Common myeloid progenitor, CD34-positive (primary cell): ENCODE measurements around the gene NOL8.

Source experiments
- CTCF ChIA-PET: fragments of 350-600 bp; sonication (Branson Sonifier 250); formaldehyde crosslinking; loops from one replicate; lab custom pipeline; 2021; ENCODE audit warnings: antibody characterized with exemption; lab: Charles Lee
- POLR2A ChIA-PET: fragments of 350-600 bp; sonication (Branson Sonifier 250); formaldehyde crosslinking; loops from one replicate; lab custom pipeline; 2021; ENCODE audit warnings: antibody characterized with exemption; lab: Charles Lee
- DNase-seq, 3 donors: peaks; one replicate each; pipeline versions ENCODE4 v3.0.0 to v3.0.0-alpha.2; 2013
- H3K27ac ChIP-seq, 2 experiments: 1 replicate in 1 of 2; 2 replicates in 1 of 2; pipeline ENCODE4 v1.7.0; 2013; ENCODE audit warnings: inconsistent platforms in 2 of 2, low read length in 2 of 2, mild to moderate bottlenecking in 2 of 2, low read depth in 1 of 2, moderate library complexity in 1 of 2; ENCODE audit not compliant: severe bottlenecking in 2 of 2, insufficient read depth in 1 of 2, poor library complexity in 1 of 2
- H3K27me3 ChIP-seq, 5 experiments: replicated peaks in 2 of 5; 1 replicate in 3 of 5; 2 replicates in 2 of 5; pipeline versions ENCODE4 v1.6.1 to v1.7.0; 2013; ENCODE audit warnings: low read length in 4 of 5, mild to moderate bottlenecking in 2 of 5, moderate library complexity in 2 of 5, inconsistent platforms in 1 of 5; ENCODE audit not compliant: insufficient read depth in 5 of 5, control insufficient read depth in 4 of 5
- H3K36me3 ChIP-seq, 4 experiments: 1 replicate in 2 of 4; 2 replicates in 2 of 4; pipeline versions ENCODE4 v1.6.1 to v1.7.0; 2013; ENCODE audit warnings: low read length in 3 of 4, control low read depth in 1 of 4, mild to moderate bottlenecking in 1 of 4; ENCODE audit not compliant: control insufficient read depth in 4 of 4, insufficient read depth in 4 of 4
- H3K4me1 ChIP-seq, 4 experiments: 1 replicate in 3 of 4; 2 replicates in 1 of 4; pipeline versions ENCODE4 v1.6.1 to v1.7.1; 2013; ENCODE audit warnings: low read length in 3 of 4, mild to moderate bottlenecking in 3 of 4, control low read depth in 1 of 4, inconsistent platforms in 1 of 4, moderate library complexity in 1 of 4; ENCODE audit not compliant: control insufficient read depth in 4 of 4, insufficient read depth in 4 of 4; ENCODE audit errors: control extremely low read depth in 1 of 4
- H3K4me3 ChIP-seq, 7 experiments: 1 replicate in 4 of 7; 2 replicates in 3 of 7; pipeline versions ENCODE4 v1.5.1 to v1.7.0; 2013; ENCODE audit warnings: mild to moderate bottlenecking in 7 of 7, low read length in 6 of 7, moderate library complexity in 6 of 7, inconsistent platforms in 2 of 7, low read depth in 2 of 7, control low read depth in 1 of 7; ENCODE audit not compliant: insufficient read depth in 4 of 7, control insufficient read depth in 1 of 7; ENCODE audit errors: extremely low read depth in 1 of 7
- H3K9me3 ChIP-seq, 5 experiments: 1 replicate in 4 of 5; 2 replicates in 1 of 5; pipeline versions ENCODE4 v1.6.1 to v1.7.1; 2013; ENCODE audit warnings: low read length in 4 of 5, mild to moderate bottlenecking in 2 of 5, inconsistent platforms in 1 of 5, low read depth in 1 of 5, moderate library complexity in 1 of 5; ENCODE audit not compliant: control insufficient read depth in 4 of 5, insufficient read depth in 2 of 5; ENCODE audit errors: control extremely low read depth in 1 of 5
- WGBS: methylation state at CpG from one replicate; pipeline ENCODE4 v1.1.5; 2013; ENCODE audit not compliant: insufficient coverage; 5-methylcytosine and 5-hydroxymethylcytosine counted together

Gene NOL8

GRCh38 chr9:92332577-92333281, 7.6 kb upstream of the NOL8 start:
- H3K27ac ChIP-seq = no peak overlapping the region
- peaks cover 2 to 29% (median 9%) of the 10 kb centered on the region in 4 experiments for H3K36me3 ChIP-seq
- H3K27me3 ChIP-seq = no peaks in the 10 kb centered on the region
- ChIA-PET CTCF (interaction anchor here (2.4 to 2.6 kb wide), 2 partner anchors 12 to 106 kb away, joined by 7 to 12 read pairs; no protein-coding TSS in a partner anchor), POLR2A (no interaction called here)
- peaks cover 0 to 3% (median 1%) of the 10 kb centered on the region in 4 experiments for H3K4me1 ChIP-seq
- WGBS = 100% methylated on average over 2 of the region's 3 CpGs
- DNase-seq = no peak
- H3K4me3 ChIP-seq = no peak overlapping the region
- H3K9me3 ChIP-seq = no peaks in the 10 kb centered on the region

- Histone ChIP-seq H3K4me1 (peaks cover 14 to 32% (median 24%) of the 10 kb centered on the region in 4 experiments), H3K4me3 (no peak overlapping the region), H3K27me3 (no peaks in the 10 kb centered on the region), H3K36me3 (peaks cover 0 to 7% (median 2%) of the 10 kb centered on the region in 4 experiments), H3K27ac (no peak overlapping the region), H3K9me3 (no peaks in the 10 kb centered on the region)
- CTCF ChIA-PET = interaction anchor here (1.1 to 1.9 kb wide), 7 partner anchors 12 to 306 kb away, joined by 3 to 10 read pairs (median 4); no protein-coding TSS in a partner anchor
- POLR2A ChIA-PET = no interaction called here
- DNase-seq = peak; percentile 52 to 71 (median 68)
- WGBS = no CpG with 5 or more reads among the region's 2 CpGs
These were observed 3.1 kb upstream of the NOL8 start for GRCh38 chr9:92328225-92328624.

GRCh38 chr9:92327283-92327850, 2.2 kb upstream of the NOL8 start:
- Histone ChIP-seq H3K36me3 (peaks cover 0 to 10% (median 7%) of the 10 kb centered on the region in 4 experiments), H3K4me1 (peaks cover 14 to 32% (median 24%) of the 10 kb centered on the region in 4 experiments), H3K9me3 (no peaks in the 10 kb centered on the region), H3K27ac (no peak overlapping the region), H3K4me3 (peak overlapping the region in 1 of 7 experiments; percentile 98), H3K27me3 (no peaks in the 10 kb centered on the region)
- 100% methylated on average over 1 of the region's 2 CpGs for WGBS
- ChIA-PET POLR2A (no interaction called here), CTCF (interaction anchor here (1.1 to 1.9 kb wide), 5 partner anchors 13 to 307 kb away, joined by 3 to 10 read pairs (median 4); no protein-coding TSS in a partner anchor)
- DNase-seq = no peak

- POLR2A ChIA-PET = interaction anchor here (1.1 to 1.8 kb wide), 2 partner anchors 30 to 344 kb away, joined by 4 to 6 read pairs; partner anchors contain the start of gene IPPK
- Histone ChIP-seq H3K27me3 (no peaks in the 10 kb centered on the region), H3K9me3 (no peaks in the 10 kb centered on the region), H3K27ac (peak overlapping the region; percentile 99), H3K36me3 (peaks cover 2 to 16% (median 10%) of the 10 kb centered on the region in 4 experiments), H3K4me3 (peak overlapping the region; percentile 98 to 100 (median 99)), H3K4me1 (peaks cover 14 to 32% (median 24%) of the 10 kb centered on the region in 4 experiments)
- CTCF ChIA-PET = interaction anchor here (1.3 to 1.5 kb wide), 3 partner anchors 17 to 309 kb away, joined by 3 to 4 read pairs (median 3); no protein-coding TSS in a partner anchor
- 1% methylated on average over 14 of the region's 30 CpGs for WGBS
- DNase-seq = peak in 2 of 3 donors; percentile 64 to 76
These were observed 896 bp upstream of the NOL8 start for GRCh38 chr9:92325991-92326500.

- POLR2A ChIA-PET = interaction anchor here (1.2 to 1.8 kb wide), 2 partner anchors 11 to 345 kb away, joined by 4 to 6 read pairs; partner anchors contain the start of gene IPPK
- Histone ChIP-seq H3K4me1 (peaks cover 14 to 32% (median 24%) of the 10 kb centered on the region in 4 experiments), H3K36me3 (peaks cover 4 to 25% (median 18%) of the 10 kb centered on the region in 4 experiments), H3K27ac (peak overlapping the region; percentile 99), H3K27me3 (no peaks in the 10 kb centered on the region), H3K9me3 (no peaks in the 10 kb centered on the region), H3K4me3 (peak overlapping the region; percentile 98 to 100 (median 99))
- CTCF ChIA-PET = interaction anchor here (0.9 kb wide), 2 partner anchors 11 to 122 kb away, joined by 3 read pairs; no protein-coding TSS in a partner anchor
- DNase-seq = no peak
- 0% methylated on average over 9 of the region's 12 CpGs for WGBS
These were observed 271 bp downstream of the NOL8 start for GRCh38 chr9:92324889-92325268.

- DNase-seq = peak; percentile 40 to 77 (median 58)
- CTCF ChIA-PET = interaction anchor here (0.9 kb wide), 2 partner anchors 11 to 122 kb away, joined by 3 read pairs; no protein-coding TSS in a partner anchor
- Histone ChIP-seq H3K27ac (peak overlapping the region; percentile 99), H3K4me3 (peak overlapping the region in 6 of 7 experiments; percentile 98 to 99 (median 98)), H3K36me3 (peaks cover 4 to 29% (median 21%) of the 10 kb centered on the region in 4 experiments), H3K9me3 (no peaks in the 10 kb centered on the region), H3K4me1 (peaks cover 14 to 32% (median 24%) of the 10 kb centered on the region in 4 experiments), H3K27me3 (no peaks in the 10 kb centered on the region)
- POLR2A ChIA-PET = interaction anchor here (1.2 to 1.8 kb wide), 2 partner anchors 11 to 346 kb away, joined by 4 to 6 read pairs; partner anchors contain the start of gene IPPK
- 10% methylated on average over 1 of the region's 2 CpGs for WGBS
These were observed 719 bp downstream of the NOL8 start for GRCh38 chr9:92324431-92324830.
